GM12874 (cell line): ENCODE data around the gene RADX.

Source experiments
- CTCF ChIP-seq: IDR thresholded peaks from 2 replicates; pipeline ENCODE4 v1.5.1; 2011; ENCODE audit warnings: low read depth, mild to moderate bottlenecking, control low read depth, low read length, moderate library complexity; ENCODE audit not compliant: insufficient read depth

The RADX gene

GRCh38 chrX:106692425-106693065, 80.8 kb downstream of the RADX start:
- TF ChIP-seq CTCF: no peak

GRCh38 chrX:106696502-106696901, 84.7 kb downstream of the RADX start:
- TF ChIP-seq CTCF: no peak

- TF ChIP-seq CTCF: no peak
These were observed 86.9 kb downstream of the RADX start for GRCh38 chrX:106698693-106699092.

DNA sequence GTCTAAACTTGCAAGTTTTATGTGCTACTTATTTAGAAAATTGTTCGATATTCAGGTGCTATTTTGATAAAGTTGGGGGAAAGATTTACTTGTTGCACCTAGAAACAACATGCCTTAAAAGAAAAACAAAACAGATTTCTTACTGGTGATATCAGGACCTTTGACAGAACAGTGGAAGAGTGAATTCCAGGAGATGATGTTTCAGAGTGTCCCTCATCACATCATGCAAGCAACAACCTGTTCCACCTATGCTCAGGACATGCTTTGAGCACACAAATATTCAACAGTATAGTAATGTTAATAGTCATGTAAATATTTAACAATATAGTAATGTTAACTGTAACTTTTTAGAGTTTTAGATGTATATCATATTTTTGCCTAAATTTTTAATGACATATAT, 90.9 kb downstream of the RADX start:
- TF ChIP-seq CTCF: no peak

GRCh38 chrX:106706466-106706865, 94.7 kb downstream of the RADX start:
- TF ChIP-seq CTCF: no peak

DNA sequence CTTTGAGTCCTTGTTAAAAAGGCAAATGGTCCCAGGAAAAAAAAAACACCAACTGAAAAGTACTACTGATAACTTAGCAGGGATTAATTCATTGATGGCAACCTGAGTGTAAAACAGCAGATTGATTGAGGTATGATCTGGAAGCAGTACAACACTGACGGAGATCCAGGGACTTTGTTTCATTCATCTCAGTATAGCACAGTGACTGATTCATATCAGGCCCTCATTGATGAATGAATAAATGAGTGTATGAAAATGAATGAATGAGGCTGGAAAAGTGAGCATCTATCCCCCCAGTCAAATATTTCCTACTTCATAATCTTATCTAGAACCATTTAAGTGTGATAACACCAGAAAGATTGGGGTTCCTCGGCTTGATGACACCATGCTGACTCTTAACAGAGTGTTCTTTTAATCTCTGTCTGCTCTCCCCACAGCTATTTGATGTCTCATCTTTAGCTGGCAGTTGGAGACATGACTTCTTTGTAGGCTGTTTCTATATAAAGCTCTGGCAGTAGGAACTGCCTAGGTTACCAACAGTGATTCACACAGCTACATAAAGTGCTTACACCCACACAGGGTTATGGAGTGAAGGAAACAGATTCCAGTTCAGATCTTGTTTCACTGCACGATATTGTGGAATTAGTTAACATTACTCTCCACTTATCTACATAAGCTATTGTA, 96.1 kb downstream of the RADX start:
- no peak for TF ChIP-seq CTCF

- no peak for TF ChIP-seq CTCF
These were observed 99.0 kb downstream of the RADX start for GRCh38 chrX:106710771-106711170.
